Esophagus muscularis mucosa (tissue), 3 donors: ENCODE results near the gene APOE.

Experiments used
- CTCF ChIP-seq, 3 experiments: fragments of 200-600 bp in 2 of 3; fragments of 450-650 bp in 1 of 3; sonication (generic) in 2 of 3; IDR thresholded peaks; one replicate each; pipeline ENCODE4 v1.5.1; 2017 to 2019; ENCODE audit warnings: antibody characterized with exemption in 3 of 3, mild to moderate bottlenecking in 2 of 3, moderate library complexity in 1 of 3
- EP300 ChIP-seq: sonication (generic); formaldehyde crosslinking; IDR thresholded peaks from one replicate; pipeline ENCODE4 v1.6.1; 2017; ENCODE audit warnings: antibody characterized with exemption

GRCh38 chr19:44887648-44888047, 17.9 kb upstream of the APOE start:
- TF ChIP-seq CTCF (IDR thresholded peaks at IDR 0.05) (no peak), EP300 (no peak)
